GM10248 (cell line): ENCODE measurements around the gene PPME1.
"Not testable (repeated sequence)": the region's sequence is repeated elsewhere in the genome, so short reads cannot be mapped to it uniquely, and the experiment has no call there.

Experiments used
- CTCF ChIA-PET: fragments of 300-600 bp; sonication (Branson Sonifier 250); formaldehyde crosslinking; extraction: SDS; loops from one replicate; lab custom pipeline; 2021; ENCODE audit warnings: antibody characterized with exemption; lab: Yijun Ruan, JAX
- POLR2A ChIA-PET: fragments of 350-650 bp; sonication (Branson Sonifier 250); formaldehyde crosslinking; extraction: SDS; loops from one replicate; lab custom pipeline; 2020; ENCODE audit warnings: antibody characterized with exemption; lab: Yijun Ruan, JAX
- DNase-seq: peaks from one replicate; pipeline ENCODE4 v3.0.0; 2012; ENCODE audit errors: extremely low spot score
- TF ChIP-seq, protein P1 (sequence below): IDR thresholded peaks from 2 replicates; pipeline ENCODE4 v1.5.1; 2012; ENCODE audit warnings: mild to moderate bottlenecking, low read depth; ENCODE audit errors: extremely low read depth, missing control alignments, control extremely low read depth

PPME1 gene, protein sequence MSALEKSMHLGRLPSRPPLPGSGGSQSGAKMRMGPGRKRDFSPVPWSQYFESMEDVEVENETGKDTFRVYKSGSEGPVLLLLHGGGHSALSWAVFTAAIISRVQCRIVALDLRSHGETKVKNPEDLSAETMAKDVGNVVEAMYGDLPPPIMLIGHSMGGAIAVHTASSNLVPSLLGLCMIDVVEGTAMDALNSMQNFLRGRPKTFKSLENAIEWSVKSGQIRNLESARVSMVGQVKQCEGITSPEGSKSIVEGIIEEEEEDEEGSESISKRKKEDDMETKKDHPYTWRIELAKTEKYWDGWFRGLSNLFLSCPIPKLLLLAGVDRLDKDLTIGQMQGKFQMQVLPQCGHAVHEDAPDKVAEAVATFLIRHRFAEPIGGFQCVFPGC

DNA sequence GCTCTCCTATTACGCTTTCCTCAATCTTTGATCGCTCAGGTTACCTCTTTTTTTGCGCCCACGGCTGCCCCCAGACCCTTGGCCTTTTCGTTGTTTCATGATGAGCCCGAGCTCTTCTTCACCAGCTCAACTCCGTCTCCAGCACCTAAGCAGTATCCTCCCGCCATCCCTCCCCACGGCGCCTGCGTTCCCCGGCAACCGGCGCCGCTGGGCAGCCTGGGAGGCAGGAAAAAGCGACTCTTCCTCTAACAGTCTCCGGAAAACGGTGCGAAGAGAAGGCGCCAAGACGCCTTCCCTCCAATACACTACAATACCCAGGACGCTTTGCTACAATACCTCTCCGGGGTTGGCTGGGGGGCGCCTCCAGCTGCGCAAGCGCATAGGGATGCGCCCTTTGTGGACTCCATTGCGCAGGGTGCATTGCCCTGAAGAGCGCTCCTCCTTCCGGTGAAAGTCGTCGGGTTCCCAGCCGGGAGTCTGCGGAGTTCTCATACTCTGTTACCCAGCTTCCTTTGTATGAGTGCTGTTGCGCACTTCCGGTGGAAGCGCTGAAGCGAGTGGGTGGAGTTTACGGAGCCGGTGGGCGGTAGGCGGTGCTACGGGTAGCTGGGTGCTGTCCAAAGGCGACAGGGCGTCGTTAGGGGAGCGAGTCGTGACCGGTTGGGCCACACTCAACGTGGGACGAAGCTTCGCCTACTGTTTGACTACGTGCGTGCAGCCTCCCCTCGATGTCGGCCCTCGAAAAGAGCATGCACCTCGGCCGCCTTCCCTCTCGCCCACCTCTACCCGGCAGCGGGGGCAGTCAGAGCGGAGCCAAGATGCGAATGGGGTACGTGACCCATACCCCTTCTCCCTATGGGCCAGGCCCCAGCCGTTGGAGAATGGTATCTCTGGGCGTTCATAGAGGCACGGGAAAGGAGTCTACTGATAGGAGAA is at the start of gene PPME1, which contains the start of gene C2CD3:
Gene PPME1, plus strand, starts transcription at position 596 of the 936 bp plus-strand sequence. Its CDS starts 133 bp downstream, at position 729.
Gene C2CD3, minus strand, starts transcription at position 309 of the 936 bp plus-strand sequence. Its CDS starts 210 bp downstream, at position 99.
- ChIA-PET CTCF (interaction anchor here (0.8 to 2.6 kb wide), 12 partner anchors 9 to 207 kb away, joined by 3 to 16 read pairs (median 3); no protein-coding TSS in a partner anchor), POLR2A (interaction anchor here (0.6 to 1.6 kb wide), 8 partner anchors 8 to 191 kb away, joined by 3 to 7 read pairs (median 4); partner anchors contain the start of gene UCP2)
- TF ChIP-seq, protein P1, sequence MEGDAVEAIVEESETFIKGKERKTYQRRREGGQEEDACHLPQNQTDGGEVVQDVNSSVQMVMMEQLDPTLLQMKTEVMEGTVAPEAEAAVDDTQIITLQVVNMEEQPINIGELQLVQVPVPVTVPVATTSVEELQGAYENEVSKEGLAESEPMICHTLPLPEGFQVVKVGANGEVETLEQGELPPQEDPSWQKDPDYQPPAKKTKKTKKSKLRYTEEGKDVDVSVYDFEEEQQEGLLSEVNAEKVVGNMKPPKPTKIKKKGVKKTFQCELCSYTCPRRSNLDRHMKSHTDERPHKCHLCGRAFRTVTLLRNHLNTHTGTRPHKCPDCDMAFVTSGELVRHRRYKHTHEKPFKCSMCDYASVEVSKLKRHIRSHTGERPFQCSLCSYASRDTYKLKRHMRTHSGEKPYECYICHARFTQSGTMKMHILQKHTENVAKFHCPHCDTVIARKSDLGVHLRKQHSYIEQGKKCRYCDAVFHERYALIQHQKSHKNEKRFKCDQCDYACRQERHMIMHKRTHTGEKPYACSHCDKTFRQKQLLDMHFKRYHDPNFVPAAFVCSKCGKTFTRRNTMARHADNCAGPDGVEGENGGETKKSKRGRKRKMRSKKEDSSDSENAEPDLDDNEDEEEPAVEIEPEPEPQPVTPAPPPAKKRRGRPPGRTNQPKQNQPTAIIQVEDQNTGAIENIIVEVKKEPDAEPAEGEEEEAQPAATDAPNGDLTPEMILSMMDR: peak; percentile 7
- peak; percentile 95 for DNase-seq

DNA sequence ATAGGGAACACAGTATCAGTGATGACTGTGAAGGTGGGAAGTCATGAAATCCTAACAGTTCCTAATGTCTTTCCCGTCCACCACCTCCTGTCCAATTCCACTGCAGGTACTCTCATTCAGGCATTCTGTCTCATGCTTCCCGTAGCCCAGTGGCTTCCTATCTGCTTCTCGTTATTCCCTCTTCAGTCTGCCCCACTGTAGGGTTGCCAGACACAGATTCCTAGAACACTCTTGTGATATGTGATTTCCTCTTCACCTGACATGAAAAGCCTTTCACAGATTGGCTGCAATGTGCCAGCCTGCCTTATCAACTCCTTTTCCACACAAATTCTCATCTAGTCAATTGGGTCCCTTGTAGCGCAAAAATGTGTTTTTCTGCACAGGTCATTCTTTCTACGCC is 49.3 kb upstream of the PPME1 start:
- ChIA-PET CTCF (no interaction called here), POLR2A (no interaction called here)

DNA sequence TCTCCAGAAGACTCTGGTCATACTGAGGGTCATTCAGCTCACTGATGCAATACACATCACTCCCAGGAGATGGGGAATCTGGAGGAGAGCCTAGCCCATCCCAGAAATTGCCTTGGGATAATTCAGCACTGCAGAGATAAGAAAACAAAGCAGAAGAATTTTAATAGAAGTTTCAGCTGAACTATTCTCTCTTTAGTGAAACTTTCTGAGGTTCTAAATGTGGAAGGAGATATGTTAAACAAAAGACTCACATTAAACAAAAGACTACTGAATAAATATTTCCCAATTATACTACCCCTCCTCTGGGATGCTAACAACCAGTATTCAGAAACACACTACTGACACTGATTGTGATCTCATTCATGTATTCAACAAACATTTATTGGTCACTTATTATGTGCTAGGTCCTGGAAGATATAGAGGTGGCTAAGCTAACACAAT is 48.1 kb upstream of the PPME1 start:
- CTCF ChIA-PET: interaction anchor here (1.0 kb wide), 2 partner anchors 15 to 20 kb away, joined by 3 read pairs; no protein-coding TSS in a partner anchor
- TF ChIP-seq, protein P1: no peak
- no peak for DNase-seq
- POLR2A ChIA-PET: no interaction called here

More for the DNA sequence above, 49.3 kb upstream of the PPME1 start:
- TF ChIP-seq, protein P1: no peak
- no peak for DNase-seq

DNA sequence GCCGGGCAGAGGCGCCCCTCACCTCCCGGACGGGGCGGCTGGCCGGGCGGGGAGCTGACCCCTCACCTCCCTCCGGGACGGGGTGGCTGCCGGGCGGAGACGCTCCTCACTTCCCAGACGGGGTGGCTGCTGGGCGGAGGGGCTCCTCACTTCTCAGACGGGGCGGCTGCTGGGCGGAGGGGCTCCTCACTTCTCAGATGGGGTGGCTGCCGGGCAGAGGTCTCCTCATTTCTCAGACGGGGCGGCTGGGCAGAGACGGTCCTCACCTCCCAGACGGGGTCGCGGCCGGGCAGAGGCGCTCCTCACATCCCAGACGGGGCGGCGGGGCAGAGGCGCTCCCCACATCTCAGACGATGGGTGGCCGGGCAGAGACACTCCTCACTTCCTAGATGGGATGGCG is 42.0 kb upstream of the PPME1 start:
- CTCF ChIA-PET, POLR2A ChIA-PET, DNase-seq: not testable (repeated sequence)

DNA sequence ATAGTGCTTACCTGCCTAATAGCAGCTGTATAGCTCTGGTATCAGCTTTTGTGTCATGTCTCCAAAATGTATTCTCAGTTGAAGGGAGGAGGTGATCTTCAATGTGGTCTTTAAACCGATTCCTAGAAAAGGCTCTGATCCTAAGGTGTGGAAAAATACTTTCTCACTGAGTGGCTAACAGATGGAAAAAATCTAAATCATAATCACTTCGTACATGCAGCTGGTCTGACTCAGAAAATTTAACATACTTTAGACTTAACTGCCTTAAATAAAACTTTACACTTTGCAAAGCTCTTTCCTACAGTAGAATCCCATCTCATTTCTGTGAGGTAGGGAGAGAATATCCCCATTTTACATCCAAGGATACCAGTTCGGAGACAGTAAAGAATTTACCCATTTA is 38.3 kb upstream of the PPME1 start:
- ChIA-PET POLR2A (no interaction called here), CTCF (no interaction called here)
- TF ChIP-seq, protein P1: no peak
- DNase-seq: no peak

DNA sequence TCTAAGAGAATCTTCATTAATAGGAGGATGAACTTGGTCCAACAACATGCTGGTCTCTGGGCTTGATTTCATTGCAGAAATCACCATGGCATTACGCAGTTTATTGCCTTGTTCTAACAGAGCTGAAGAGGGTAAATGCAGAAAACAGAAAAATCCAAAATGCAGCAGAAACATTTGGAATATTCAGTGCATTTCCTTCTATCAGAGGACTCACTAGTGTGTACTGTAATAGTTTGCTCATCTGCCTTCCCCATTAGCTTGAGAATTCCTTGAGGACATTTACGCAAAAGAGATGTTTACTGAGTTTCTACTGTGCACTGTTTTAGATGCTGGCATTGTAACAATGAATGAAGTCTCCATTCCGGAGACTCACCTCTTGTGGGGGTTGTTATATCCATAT is 37.7 kb upstream of the PPME1 start:
- no peak for DNase-seq
- ChIA-PET CTCF (no interaction called here), POLR2A (no interaction called here)
- TF ChIP-seq, protein P1: no peak
